ENCODE data around the gene CREB3L4.

CREB3L4 gene

GRCh38 chr1:153967107-153967999 is at the start of gene CREB3L4:
TSS of gene CREB3L4 (plus strand) at chr1:153967902. CDS start at chr1:153968526, 624 bp downstream.
- peak; percentile 96 to 98 for DNase-seq
- TF ChIP-seq GATA1 (IDR thresholded peaks at IDR 0.05; ENCODE audit: low read depth, low read length) = no peak
- TF ChIP-seq POLR2A (IDR thresholded peaks at IDR 0.05; ENCODE audit: low read length) = peak; percentile 90

- no peak for TF ChIP-seq GATA1 (IDR thresholded peaks at IDR 0.05; ENCODE audit: low read depth, low read length)
- no peak for TF ChIP-seq POLR2A (IDR thresholded peaks at IDR 0.05; ENCODE audit: low read length)
- DNase-seq = peak; percentile 43 to 46
Observed at GRCh38 chr1:153919876-153920852, 47.5 kb upstream of the CREB3L4 start.

GRCh38 chr1:153921080-153921802 is 46.5 kb upstream of the CREB3L4 start:
- TF ChIP-seq GATA1 (IDR thresholded peaks at IDR 0.05; ENCODE audit: low read depth, low read length) = no peak
- TF ChIP-seq POLR2A (IDR thresholded peaks at IDR 0.05; ENCODE audit: low read length) = no peak
- DNase-seq = peak in 1 of 2 experiments; percentile 43

- DNase-seq = no peak
- no peak for TF ChIP-seq GATA1 (IDR thresholded peaks at IDR 0.05; ENCODE audit: low read depth, low read length)
- peak; percentile 25 for TF ChIP-seq POLR2A (IDR thresholded peaks at IDR 0.05; ENCODE audit: low read length)
Observed at GRCh38 chr1:153921803-153922075, 46.0 kb upstream of the CREB3L4 start.

GRCh38 chr1:153922076-153922971 is 45.4 kb upstream of the CREB3L4 start:
- DNase-seq = peak; percentile 84 to 89
- no peak for TF ChIP-seq GATA1 (IDR thresholded peaks at IDR 0.05; ENCODE audit: low read depth, low read length)
- no peak for TF ChIP-seq POLR2A (IDR thresholded peaks at IDR 0.05; ENCODE audit: low read length)

- TF ChIP-seq GATA1 (IDR thresholded peaks at IDR 0.05; ENCODE audit: low read depth, low read length) (no peak), POLR2A (IDR thresholded peaks at IDR 0.05; ENCODE audit: low read length) (peak; percentile 71)
- peak; percentile 100 for DNase-seq
Observed at GRCh38 chr1:153922972-153923925, 44.5 kb upstream of the CREB3L4 start, which contains the start of gene GATAD2B. TSS of gene GATAD2B (minus strand) at chr1:153922972. CDS start at chr1:153828347, 94,625 bp downstream.

GRCh38 chr1:153926405-153926804 is 41.3 kb upstream of the CREB3L4 start:
- TF ChIP-seq POLR2A (IDR thresholded peaks at IDR 0.05; ENCODE audit: low read length) (no peak), GATA1 (IDR thresholded peaks at IDR 0.05; ENCODE audit: low read depth, low read length) (no peak)
- DNase-seq = no peak

GRCh38 chr1:153928245-153928644 is 39.5 kb upstream of the CREB3L4 start:
- TF ChIP-seq POLR2A (IDR thresholded peaks at IDR 0.05; ENCODE audit: low read length) = no peak
- TF ChIP-seq GATA1 (IDR thresholded peaks at IDR 0.05; ENCODE audit: low read depth, low read length) = no peak

GRCh38 chr1:153928791-153929341 is 38.8 kb upstream of the CREB3L4 start:
- no peak for DNase-seq
- TF ChIP-seq POLR2A (IDR thresholded peaks at IDR 0.05; ENCODE audit: low read length) (no peak), GATA1 (IDR thresholded peaks at IDR 0.05; ENCODE audit: low read depth, low read length) (no peak)

More at GRCh38 chr1:153928245-153928644, 39.5 kb upstream of the CREB3L4 start:
- DNase-seq = no peak

GRCh38 chr1:153929426-153929825 is 38.3 kb upstream of the CREB3L4 start:
- no peak for DNase-seq
- TF ChIP-seq POLR2A (IDR thresholded peaks at IDR 0.05; ENCODE audit: low read length) = no peak
- no peak for TF ChIP-seq GATA1 (IDR thresholded peaks at IDR 0.05; ENCODE audit: low read depth, low read length)

Measured in erythroblast (primary cell).